Activated gamma-delta T cell treated with Interleukin-2 at 50 U/mL for 16 hours (primary cell): ENCODE results near the gene TRIM16.
"Not testable (repeated sequence)": the region's sequence is repeated elsewhere in the genome, so short reads cannot be mapped to it uniquely, and the experiment has no call there.

ENCODE experiments used
- DNase-seq: peaks from one replicate; pipeline ENCODE4 v3.0.0-alpha.2; 2020

The TRIM16 gene

DNA sequence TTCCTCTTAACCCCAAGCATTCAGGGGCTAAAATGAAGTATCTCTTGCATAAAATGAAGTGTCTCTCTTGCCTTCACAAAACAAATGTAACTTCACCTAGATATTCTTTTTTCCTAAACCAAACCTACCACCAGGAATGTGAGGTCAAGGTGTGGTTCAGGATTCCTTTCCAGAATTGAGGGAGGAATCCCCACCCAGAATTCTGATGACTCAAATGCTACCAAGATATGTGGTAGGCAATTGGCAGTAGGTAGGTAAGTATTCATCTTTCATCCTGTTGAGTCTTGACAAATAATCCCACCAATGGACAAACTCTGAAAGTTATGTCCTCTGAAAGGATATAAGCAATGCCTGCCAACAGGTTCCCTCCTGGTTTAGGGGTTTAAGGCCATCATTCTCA lies 26.2 kb downstream of the TRIM16 start:
- DNase-seq = no peak

DNA sequence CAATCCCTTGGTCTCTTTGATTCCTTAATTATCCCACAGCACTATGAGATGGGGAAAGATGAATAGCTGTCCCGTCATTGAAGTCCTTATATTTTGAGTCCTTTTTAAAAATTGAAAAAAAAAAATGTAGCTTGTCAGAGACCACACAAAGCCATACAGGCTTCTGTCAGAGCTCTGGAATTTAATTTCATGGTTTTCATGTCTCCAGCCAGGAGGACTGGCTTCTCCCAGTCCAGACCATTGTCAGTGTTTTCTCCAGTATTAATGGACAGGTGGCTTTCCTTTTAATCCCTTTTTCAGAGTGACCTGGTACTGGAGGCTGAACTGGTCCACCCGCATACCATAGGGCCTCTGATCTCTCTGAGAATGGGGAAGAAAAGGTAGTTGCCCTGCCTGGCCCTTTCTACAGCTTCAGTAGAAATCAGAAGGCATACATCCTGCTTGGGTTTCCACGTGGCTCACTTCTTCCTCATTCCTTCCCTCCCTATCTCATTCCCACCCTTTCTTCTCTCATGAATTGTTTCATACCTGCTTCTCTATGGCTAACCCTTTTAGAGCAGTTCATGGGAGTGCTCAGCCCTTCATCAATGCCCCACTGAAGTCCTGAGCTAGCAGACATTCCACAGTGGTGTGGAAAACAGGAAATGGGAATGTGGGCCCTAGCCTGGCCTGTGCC lies 29.1 kb downstream of the TRIM16 start:
- DNase-seq = no peak

DNA sequence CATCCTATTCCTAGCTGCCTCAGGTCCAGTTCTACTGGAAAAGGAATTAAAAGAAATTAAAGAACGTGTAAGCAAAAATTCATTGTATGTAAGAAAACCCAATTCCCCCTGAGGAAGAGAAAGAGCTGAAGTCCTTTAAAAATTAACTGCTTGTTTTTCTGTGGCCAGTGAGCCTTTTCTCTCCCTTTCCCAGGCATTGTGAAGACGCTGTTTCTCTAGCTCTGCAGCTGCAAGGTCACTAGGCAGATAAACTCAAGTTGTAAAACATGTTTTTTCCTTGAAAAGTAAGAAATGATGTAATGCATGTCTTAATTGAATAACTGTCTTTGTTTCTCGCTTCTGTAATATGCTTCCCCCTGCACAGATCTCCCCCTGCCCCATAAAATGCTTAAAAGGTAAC lies 29.7 kb downstream of the TRIM16 start:
- not testable (repeated sequence) for DNase-seq

DNA sequence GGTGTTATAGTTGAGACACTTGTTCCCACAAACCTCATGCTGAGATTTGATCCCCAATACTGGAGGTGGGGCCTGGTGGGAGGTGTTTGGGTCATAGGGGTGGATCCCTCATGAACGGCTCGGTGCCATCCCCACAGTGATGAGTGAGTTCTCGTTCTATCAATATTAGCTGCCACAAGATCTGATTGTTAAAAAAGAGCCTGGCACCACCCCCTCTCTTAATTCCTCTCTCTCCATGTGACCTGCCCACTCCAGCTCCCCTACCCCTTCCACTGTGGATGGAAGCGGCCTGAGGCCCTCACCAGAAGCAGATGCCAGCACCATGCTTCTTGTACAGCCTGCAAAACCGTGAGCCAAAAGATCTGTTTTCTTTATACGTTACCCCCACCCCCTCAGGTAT lies 31.2 kb downstream of the TRIM16 start:
- DNase-seq = no peak

DNA sequence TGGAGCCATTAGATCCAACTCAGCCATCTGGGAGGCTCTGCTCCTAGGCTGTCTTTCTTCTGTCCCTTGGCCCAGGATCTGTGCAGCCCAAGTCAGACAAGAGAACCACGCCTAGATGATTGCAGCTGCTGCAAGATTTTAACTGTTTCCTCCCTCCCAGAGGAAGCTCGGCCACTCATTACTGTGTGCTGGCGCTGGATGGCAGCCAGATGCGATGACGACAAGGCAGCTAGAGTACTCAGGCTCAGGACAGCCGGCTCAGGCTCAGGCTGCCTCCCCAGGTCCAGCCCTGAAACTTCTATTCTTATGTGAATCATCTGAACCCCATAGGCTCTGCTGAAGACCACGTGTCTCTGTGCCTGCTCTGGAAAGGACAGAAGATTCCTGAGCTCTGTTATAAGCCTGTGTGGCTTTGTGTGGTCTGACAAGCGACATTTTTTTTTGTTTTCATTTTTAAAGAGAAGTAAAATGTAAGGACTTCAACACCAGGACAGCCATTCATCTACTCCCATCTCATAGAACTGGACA lies 32.5 kb downstream of the TRIM16 start:
- no peak for DNase-seq

DNA sequence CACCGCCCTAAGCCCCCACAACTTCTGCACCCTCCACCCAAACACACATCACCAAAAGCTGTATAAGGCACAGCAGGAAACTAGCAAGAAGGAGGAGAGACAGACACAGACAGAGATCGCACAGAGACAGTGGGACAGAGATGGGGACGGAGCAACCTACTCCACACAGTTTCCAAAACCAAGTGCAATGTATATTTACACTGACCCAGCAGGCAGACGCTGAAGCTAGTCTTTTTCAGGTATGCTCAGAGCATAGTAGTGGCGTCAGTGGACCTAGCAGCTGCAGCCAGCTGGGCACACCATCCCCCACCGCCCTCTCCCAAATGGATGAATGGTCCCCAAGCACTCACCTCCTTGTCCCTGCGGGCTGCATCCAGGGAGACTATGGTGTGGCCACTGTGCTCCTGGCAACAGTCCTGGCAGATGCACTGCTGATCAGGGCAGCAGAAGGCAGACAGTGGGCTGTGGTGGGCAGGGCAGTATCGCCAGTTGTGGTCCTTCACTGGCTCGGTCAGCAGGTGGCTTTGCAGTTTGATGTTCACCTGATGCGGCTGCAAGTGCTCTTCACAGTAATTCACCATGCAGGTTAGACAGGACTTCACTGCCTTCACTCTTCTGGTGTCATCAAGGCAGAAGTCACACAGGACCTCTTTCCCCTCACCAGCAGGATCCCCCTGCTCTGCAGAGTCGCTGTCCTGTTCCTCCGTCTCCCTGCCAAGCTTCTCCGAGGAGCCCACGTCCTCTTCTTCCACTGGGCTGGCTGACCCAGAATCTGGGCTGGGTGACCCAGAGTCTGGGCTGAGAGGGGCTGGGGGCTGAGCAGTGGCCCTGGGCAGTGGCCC lies 33.1 kb downstream of the TRIM16 start:
- DNase-seq = no peak

DNA sequence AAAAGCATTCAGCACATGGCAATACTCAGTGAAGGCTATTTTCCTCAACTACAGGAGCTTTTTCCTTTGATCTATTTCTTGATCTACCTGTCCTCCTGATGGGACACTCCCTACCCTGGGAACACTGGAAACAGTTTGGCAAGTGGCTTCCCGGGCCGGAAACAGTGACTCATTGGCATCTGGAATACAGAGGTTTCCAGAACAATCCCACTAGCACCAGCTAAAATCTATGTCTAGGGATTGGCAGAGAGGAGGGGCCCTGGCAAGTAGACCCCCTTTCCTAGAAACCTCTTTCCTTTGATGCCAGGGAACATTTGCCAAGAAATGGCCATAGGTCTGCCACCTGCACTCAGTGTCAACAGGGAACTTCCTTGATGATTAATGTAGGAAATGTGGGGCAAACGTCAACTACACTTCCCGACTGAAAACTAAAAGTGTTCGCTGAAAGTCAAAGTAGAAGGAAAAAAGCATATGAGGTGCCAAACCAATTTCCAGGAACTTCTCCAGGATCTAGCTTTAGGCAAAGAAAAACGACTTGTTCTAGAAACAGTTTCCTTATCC lies 34.2 kb downstream of the TRIM16 start:
- DNase-seq = no peak

DNA sequence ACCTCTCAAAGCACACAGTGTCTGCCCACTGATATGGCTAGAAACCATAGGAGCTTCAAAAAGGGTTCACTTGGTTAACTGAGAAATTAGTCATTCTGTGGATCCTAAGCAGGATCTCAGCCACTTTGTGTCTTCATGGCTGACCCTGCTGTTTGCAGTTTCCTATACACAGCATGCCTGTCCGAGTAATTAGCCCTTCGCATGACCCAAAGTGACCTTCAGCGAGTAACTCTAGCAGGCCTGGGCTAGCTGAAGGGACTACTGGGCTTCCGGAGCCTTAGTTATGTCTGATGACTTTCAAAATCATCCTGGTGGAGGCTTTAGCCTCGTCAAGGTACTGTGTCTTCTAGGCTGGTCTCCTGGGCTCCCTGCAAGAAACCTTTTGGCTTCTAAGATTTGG lies 35.7 kb downstream of the TRIM16 start:
- no peak for DNase-seq

DNA sequence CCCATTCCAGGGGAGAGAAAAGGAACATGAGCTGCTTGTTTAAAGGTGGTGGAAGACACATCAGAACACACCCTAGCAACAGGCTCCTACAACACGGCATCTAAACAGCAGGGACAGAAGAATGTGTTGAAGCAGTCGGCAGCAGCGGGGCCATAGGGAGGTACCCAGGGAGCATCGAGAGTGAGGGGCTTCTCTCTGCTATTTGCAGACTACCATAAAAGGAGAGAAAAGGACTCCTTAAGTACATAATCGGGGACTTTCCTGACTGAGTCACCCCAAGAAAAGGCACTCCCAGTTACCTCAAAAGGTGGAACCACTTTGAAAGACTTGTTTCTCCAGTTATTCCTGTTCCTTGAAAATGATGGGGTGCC lies 38.2 kb downstream of the TRIM16 start:
- DNase-seq = not testable (repeated sequence)

DNA sequence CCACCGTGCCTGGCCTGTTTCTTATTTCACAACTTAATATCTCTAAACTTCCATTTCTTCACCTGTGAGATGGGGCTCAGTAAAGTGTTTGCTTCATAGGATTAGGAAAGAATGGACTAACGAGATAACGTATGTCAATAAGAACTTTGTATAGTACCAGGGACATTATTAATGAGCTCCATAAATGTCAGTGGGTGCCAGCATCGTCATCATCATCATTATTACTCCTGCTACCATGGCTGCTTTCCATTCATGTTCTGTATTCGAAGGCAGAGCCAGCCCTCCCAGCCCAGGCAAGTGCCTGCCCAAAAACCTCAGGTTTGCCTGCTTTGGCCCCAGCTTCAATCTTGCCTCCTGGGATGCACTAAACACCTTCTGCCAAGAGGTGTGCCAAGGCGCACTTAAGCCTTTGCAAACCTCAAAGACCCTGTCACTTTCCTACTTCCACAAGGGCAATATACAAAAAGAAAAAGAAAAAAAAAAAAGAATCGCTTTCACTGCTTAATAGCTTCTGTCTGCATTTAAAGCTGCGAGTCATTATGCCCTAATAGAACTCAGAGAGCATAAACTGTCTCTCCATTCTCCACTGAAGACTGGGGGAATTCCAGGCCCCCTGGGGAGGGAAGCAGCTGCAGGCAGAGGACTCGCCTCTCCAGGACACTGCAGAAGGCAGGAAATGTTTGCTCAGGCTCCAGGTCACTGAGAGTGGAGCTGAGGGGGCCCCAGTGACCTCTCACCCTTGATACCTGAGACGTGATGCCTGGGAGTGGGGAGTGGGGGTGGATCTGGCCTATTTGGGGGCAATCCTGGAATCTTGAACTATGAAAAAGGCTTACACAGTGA lies 38.8 kb downstream of the TRIM16 start:
- not testable (repeated sequence) for DNase-seq

DNA sequence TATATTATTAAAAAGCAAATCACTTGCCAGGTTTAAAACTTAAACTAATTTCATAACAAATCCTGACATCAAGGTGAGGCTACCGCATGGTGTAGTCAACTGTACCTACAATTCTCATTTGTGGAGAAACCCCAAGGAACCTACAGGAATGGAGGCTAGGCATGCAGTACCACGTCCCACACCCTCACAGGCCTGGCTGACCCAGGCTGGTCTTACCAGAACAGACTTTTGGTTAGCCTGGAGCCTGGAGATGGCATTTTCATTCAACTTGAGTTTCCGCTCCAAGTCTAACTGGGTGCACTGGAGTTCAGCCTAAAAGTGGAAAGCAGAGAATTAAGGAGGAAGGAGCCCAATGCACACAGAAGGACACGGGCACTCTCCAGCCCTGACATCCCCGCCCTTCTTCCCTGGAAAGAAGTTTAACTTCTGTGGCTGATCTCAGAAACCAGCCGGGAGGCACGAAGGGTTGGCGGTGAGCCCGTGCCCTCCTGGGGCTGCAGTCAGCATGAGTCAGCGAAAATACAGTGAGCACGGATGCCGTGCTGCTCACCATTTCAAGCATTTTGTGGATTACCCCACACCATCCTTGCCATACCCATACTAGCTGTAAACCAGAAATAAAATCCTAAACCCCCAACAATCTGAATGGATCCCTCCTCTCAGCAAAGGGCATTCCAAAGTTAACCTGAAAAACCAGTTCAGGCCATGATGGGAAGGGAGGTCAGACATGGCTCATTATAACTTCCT lies 41.4 kb downstream of the TRIM16 start:
- not testable (repeated sequence) for DNase-seq

DNA sequence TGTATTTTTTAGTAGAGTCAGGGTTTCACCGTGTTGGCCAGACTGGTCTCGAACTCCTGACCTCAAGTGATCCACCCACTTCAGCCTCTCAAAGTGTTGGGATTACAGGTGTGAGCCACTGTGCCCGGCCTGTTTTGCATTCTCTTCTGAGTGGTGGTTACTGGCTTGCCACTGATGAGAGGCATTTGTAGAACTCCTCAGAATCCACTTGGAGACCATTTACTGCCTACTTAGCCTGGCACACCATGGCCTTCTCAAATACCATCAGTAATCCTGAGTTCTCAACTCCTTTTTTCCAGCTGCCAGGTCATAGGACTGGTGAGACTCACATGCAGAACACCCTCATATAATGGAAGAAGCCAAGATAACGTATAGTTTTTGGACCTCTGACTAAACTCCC lies 42.1 kb downstream of the TRIM16 start:
- DNase-seq = not testable (repeated sequence)

DNA sequence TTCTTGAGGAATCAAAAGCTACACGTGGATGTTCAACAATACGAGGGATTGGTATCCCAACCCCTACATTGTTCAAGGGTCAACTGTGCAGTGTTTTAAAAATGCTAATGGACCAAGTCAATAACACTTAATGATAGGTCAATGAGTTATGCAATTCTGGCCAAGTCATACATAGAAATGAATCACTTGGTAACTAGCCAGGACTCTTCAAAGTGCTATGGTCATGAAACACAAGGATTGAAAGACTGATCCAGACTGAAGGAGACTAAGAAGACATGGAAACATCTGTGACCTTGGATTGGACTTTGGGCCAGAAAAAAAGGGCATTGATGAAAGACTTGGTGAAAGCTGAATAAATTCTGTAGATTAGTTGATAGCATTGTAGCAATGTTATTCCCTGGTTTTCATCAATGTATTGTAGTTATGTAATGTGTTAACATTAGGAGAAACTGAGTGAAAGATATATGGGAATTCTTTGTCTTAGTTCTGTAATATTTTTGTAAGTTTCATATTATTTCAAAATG lies 53.1 kb downstream of the TRIM16 start:
- not testable (repeated sequence) for DNase-seq

DNA sequence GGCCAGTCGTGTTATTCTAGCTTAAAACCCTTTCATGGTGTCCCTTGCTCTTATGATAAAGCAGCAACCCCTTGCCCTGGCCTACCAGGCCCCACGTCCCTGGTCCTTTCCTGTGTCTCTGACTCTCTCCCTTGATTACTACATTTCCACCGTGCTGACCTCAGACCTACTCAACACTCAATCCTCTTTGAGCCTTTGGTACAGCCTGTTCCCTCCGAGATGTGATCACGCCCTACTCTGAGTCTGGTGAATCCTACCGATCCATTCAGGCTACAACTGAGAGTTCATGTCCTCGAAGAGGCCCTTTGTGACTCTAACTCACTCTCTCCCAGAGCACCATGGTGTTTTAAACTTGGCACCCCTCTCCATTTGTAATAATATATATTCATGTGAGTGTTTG lies 54.1 kb downstream of the TRIM16 start:
- DNase-seq = not testable (repeated sequence)

DNA sequence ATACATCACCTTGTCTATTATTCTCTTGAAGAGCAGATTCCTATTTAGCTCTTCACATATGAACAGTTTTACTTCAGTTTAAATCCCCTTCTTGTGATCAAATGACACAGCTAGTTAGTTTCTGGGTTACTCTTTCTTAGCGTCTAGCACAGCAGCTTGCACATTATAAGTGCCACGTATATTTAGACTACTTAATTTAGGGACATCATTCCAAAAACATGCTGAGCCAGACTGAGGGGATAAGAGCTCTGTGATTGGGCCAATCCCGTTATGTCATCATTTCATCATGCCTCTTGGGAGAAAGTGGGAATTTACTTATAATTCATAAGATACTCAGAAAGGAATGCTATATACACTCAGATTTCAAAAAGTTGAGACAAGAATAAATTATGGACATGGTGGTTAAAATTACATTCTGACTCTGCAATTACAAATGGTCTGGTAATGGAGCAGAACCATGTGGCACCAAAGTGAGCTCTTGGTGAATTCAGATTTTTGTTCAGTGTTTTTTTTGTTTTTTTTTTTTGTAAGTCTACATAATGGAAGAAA lies 60.4 kb downstream of the TRIM16 start:
- not testable (repeated sequence) for DNase-seq

DNA sequence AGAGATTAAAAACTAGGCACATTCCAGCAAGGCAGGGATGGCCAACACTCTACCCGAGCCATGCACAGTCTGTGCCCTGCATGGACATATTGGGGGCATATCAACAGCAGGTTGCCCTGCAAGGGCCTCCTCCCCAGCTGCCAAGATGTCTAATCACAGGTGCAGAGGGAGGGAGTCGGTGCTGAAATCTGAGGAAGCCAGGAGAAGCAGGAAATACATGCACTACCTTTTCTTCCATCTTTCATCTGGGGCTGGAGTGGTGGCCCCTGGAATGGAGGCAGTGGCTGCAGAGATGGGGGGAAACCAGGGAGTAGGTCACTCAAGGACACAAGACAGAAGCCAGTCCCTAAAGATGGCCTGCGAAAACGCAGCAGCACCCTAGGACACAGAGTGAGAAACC lies 60.9 kb downstream of the TRIM16 start:
- DNase-seq = not testable (repeated sequence)

DNA sequence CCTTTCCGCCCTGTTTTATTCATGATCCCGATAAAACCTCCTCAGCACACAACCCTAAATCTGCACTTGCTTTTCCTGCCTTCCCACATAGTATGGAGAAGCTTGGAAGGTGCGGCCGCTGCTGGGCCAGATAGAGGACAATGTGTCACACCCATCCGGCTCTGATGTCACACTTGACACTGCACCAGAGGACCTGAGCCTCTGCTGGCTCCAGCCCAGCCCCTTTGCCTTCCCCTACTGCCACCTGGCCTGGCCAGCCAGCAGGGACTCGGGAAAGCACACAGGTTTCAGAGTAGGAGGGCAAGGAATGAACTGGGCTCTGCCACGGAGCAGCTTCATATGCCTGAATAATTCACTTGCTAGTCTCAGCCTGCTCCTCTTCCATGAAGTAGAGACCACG lies 62.0 kb downstream of the TRIM16 start:
- DNase-seq = not testable (repeated sequence)

DNA sequence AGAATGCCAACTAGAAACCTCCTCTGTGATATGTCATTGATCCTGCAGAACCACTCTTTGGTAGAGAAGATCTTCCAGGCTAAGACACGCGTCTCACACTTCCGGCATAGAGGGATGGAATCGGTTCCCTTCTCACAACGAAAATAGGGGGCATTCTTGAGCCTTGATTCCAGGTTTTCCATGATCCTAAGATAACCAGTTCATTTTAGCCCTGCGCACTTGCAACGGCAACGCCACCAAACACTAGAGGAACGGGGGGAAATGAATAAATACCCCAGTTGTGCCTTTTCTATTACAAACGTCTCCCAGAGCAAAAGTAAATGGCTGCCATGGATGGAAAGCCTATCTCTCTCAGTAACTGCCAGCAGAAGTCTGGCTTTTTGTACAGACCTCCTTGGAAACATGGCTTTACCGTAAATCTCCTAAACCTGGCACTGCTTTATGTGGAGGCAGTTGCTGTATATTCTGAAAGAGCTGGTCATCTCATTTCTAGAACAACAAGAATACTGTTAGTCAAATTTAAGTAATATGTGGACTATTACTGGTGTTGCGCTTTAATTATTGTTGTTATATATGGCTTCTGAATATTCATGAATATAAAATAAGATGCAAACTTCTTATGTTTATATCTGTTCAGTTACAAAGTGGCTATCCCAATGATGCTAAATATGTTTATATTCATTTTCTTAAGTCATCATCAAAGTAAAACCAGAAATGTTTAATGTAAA lies 64.6 kb downstream of the TRIM16 start, which contains the start of gene FBXW10B:
TSS of gene FBXW10B (minus strand) at position 374 of the 728 bp plus-strand sequence. CDS start at position 182, 192 bp downstream.
- not testable (repeated sequence) for DNase-seq

DNA sequence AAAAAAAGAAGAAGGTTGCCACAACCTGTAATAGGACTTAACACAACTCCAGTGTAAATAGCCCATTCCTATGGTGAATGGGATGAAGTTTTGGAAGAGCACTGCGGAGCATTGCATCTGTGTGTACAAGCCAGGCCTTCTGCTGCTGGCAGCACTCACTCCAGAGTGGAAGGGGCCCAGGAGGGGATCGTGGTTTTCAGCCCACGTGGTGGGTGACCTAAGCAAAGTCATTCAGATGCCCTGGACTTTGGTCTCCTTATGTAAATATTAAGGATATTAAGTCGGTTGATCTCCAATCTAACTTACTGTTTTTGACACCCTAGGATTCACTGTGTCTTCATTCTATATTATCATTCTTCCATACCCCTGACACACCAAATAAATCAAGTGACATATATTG lies 67.3 kb downstream of the TRIM16 start:
- DNase-seq = not testable (repeated sequence)

DNA sequence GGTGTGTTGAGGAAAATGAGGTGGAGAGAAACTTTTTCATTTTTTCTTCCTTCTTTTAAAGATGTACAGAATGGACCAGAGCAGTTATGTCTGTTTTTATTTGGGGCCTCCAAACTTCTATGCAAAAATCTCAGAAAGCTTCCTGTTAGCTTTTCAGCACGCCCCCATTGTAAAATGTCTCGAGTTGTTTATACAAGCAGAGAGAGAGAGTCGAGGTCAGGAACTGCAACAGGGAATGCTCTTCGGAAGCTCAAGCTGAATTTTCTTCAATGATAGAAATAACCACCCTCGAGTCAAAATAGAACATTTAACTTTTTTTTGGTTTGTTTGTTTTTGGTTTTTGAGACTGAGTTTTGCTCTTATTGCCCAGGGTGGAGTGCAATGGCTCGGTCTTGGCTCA lies 68.3 kb downstream of the TRIM16 start:
- not testable (repeated sequence) for DNase-seq

DNA sequence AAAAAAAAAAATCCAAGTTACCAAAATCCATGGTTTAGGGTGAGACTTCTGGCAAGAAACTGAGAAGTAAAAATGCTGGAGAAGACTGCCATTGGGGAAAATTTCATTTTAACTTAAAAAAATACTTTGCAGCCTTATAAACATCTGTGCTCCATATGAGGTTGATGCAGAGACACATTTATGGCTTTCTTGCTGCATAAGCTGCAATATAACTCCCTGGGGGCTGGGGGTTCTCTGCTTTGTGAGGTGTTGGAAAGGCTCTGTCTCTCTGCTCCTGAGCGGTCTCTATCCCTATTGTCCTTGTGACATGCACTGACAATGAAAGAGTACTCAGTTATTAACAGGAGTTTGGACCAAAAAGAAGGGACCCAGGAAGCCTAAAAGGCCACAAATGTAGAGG lies 71.0 kb downstream of the TRIM16 start:
- not testable (repeated sequence) for DNase-seq
